ENCODE measurements around the gene ASS1.
A peak's percentile ranks its signal among the peaks of the same experiment; 100 is the strongest.

The ASS1 gene

GRCh38 chr9:130465383-130466096 lies 20.8 kb downstream of the ASS1 start:
- Histone ChIP-seq H3K4me1 (ENCODE audit: control insufficient read depth, insufficient read depth, low read length) (peaks cover 16% of the 10 kb centered on the region), H3K27ac (ENCODE audit: low read depth, low read length) (no peak overlapping the region), H3K36me3 (ENCODE audit: control insufficient read depth, insufficient read depth, low read length) (peaks cover 5% of the 10 kb centered on the region), H3K27me3 (ENCODE audit: control insufficient read depth, insufficient read depth, low read length) (no peaks in the 10 kb centered on the region), H3K9ac (ENCODE audit: low read length) (no peak overlapping the region), H3K4me3 (ENCODE audit: low read depth, low read length) (no peak overlapping the region), H3K9me3 (ENCODE audit: control insufficient read depth, insufficient read depth, low read depth, low read length) (no peaks in the 10 kb centered on the region)

- Histone ChIP-seq H3K36me3 (ENCODE audit: control insufficient read depth, insufficient read depth, low read length) (peaks cover 11% of the 10 kb centered on the region), H3K27me3 (ENCODE audit: control insufficient read depth, insufficient read depth, low read length) (no peaks in the 10 kb centered on the region), H3K9ac (ENCODE audit: low read length) (no peak overlapping the region), H3K9me3 (ENCODE audit: control insufficient read depth, insufficient read depth, low read depth, low read length) (no peaks in the 10 kb centered on the region), H3K4me3 (ENCODE audit: low read depth, low read length) (no peak overlapping the region), H3K4me1 (ENCODE audit: control insufficient read depth, insufficient read depth, low read length) (peaks cover 21% of the 10 kb centered on the region), H3K27ac (ENCODE audit: low read depth, low read length) (no peak overlapping the region)
These were observed 21.9 kb downstream of the ASS1 start for GRCh38 chr9:130466537-130467217.

GRCh38 chr9:130467316-130467715 lies 22.6 kb downstream of the ASS1 start:
- H3K36me3 ChIP-seq (ENCODE audit: control insufficient read depth, insufficient read depth, low read length) = peaks cover 11% of the 10 kb centered on the region
- H3K27ac ChIP-seq (ENCODE audit: low read depth, low read length) = no peak overlapping the region
- no peak overlapping the region for H3K9ac ChIP-seq (ENCODE audit: low read length)
- no peak overlapping the region for H3K4me3 ChIP-seq (ENCODE audit: low read depth, low read length)
- no peaks in the 10 kb centered on the region for H3K9me3 ChIP-seq (ENCODE audit: control insufficient read depth, insufficient read depth, low read depth, low read length)
- peaks cover 25% of the 10 kb centered on the region for H3K4me1 ChIP-seq (ENCODE audit: control insufficient read depth, insufficient read depth, low read length)
- no peaks in the 10 kb centered on the region for H3K27me3 ChIP-seq (ENCODE audit: control insufficient read depth, insufficient read depth, low read length)

- H3K27me3 ChIP-seq (ENCODE audit: control insufficient read depth, insufficient read depth, low read length) = no peaks in the 10 kb centered on the region
- no peak overlapping the region for H3K27ac ChIP-seq (ENCODE audit: low read depth, low read length)
- H3K4me3 ChIP-seq (ENCODE audit: low read depth, low read length) = no peak overlapping the region
- H3K36me3 ChIP-seq (ENCODE audit: control insufficient read depth, insufficient read depth, low read length) = peaks cover 11% of the 10 kb centered on the region
- peaks cover 34% of the 10 kb centered on the region for H3K4me1 ChIP-seq (ENCODE audit: control insufficient read depth, insufficient read depth, low read length)
- H3K9ac ChIP-seq (ENCODE audit: low read length) = no peak overlapping the region
- H3K9me3 ChIP-seq (ENCODE audit: control insufficient read depth, insufficient read depth, low read depth, low read length) = no peaks in the 10 kb centered on the region
These were observed 23.8 kb downstream of the ASS1 start for GRCh38 chr9:130468566-130468965.

DNA sequence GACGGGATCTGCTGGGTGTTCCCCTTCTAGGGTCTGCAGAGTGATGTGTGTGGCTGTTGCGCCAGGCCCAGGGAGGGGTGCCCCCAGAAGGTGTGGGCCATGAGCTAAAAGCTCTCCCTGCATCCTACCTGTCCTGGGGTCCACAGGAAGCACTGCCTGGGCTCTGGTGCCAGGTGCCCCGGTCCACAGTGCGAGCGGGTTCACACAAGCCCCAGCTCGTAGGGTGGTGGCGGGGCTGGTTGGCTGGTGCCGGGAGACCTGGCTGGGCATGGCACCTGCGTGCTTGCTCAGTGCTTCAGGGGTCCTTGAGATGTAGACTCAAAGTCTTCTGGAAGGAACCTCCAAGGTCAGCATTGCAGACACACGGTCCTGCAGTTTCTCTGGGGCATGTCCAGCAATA lies 25.5 kb downstream of the ASS1 start:
- Histone ChIP-seq H3K27ac (ENCODE audit: low read depth, low read length) (no peak overlapping the region), H3K27me3 (ENCODE audit: control insufficient read depth, insufficient read depth, low read length) (peaks cover 7% of the 10 kb centered on the region; the same call in 1 of the 2 replicates), H3K9me3 (ENCODE audit: control insufficient read depth, insufficient read depth, low read depth, low read length) (no peaks in the 10 kb centered on the region), H3K4me3 (ENCODE audit: low read depth, low read length) (no peak overlapping the region), H3K9ac (ENCODE audit: low read length) (no peak overlapping the region), H3K36me3 (ENCODE audit: control insufficient read depth, insufficient read depth, low read length) (peaks cover 6% of the 10 kb centered on the region; the same call in 1 of the 2 replicates), H3K4me1 (ENCODE audit: control insufficient read depth, insufficient read depth, low read length) (peaks cover 44% of the 10 kb centered on the region)

DNA sequence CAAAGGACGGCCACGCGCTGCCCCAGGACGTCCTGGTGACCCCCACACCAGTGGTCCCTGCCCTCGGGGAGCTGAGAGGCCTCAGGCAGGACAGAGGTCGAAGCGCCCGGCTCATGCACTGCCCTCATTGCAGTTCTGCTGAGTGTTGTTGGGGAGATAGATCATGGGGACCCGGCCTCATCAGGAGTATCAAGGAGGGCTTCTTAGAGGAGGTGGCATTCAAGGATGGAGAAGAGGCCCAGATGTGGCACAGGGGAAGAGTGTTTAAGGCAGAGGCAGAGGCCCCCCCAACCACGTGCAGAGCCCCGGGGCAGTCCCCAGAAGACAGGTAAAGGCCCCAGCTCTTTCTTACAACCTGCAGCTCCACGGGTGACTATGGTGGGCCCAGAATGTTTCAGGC lies 26.2 kb downstream of the ASS1 start:
- H3K27ac ChIP-seq (ENCODE audit: low read depth, low read length) = no peak overlapping the region
- no peaks in the 10 kb centered on the region for H3K9me3 ChIP-seq (ENCODE audit: control insufficient read depth, insufficient read depth, low read depth, low read length)
- H3K36me3 ChIP-seq (ENCODE audit: control insufficient read depth, insufficient read depth, low read length) = peaks cover 6% of the 10 kb centered on the region; the same call in 1 of the 2 replicates
- H3K4me1 ChIP-seq (ENCODE audit: control insufficient read depth, insufficient read depth, low read length) = peaks cover 44% of the 10 kb centered on the region
- H3K27me3 ChIP-seq (ENCODE audit: control insufficient read depth, insufficient read depth, low read length) = peaks cover 7% of the 10 kb centered on the region; the same call in 1 of the 2 replicates
- H3K9ac ChIP-seq (ENCODE audit: low read length) = no peak overlapping the region
- H3K4me3 ChIP-seq (ENCODE audit: low read depth, low read length) = no peak overlapping the region

- Histone ChIP-seq H3K27me3 (ENCODE audit: control insufficient read depth, insufficient read depth, low read length) (peaks cover 7% of the 10 kb centered on the region; the same call in 1 of the 2 replicates), H3K9me3 (ENCODE audit: control insufficient read depth, insufficient read depth, low read depth, low read length) (no peaks in the 10 kb centered on the region), H3K4me3 (ENCODE audit: low read depth, low read length) (no peak overlapping the region), H3K36me3 (ENCODE audit: control insufficient read depth, insufficient read depth, low read length) (peaks cover 6% of the 10 kb centered on the region; the same call in 1 of the 2 replicates), H3K27ac (ENCODE audit: low read depth, low read length) (peak overlapping the region; percentile 34; the same call in 1 of the 2 replicates), H3K4me1 (ENCODE audit: control insufficient read depth, insufficient read depth, low read length) (peaks cover 41% of the 10 kb centered on the region), H3K9ac (ENCODE audit: low read length) (no peak overlapping the region)
These were observed 26.8 kb downstream of the ASS1 start for GRCh38 chr9:130471411-130472183.

DNA sequence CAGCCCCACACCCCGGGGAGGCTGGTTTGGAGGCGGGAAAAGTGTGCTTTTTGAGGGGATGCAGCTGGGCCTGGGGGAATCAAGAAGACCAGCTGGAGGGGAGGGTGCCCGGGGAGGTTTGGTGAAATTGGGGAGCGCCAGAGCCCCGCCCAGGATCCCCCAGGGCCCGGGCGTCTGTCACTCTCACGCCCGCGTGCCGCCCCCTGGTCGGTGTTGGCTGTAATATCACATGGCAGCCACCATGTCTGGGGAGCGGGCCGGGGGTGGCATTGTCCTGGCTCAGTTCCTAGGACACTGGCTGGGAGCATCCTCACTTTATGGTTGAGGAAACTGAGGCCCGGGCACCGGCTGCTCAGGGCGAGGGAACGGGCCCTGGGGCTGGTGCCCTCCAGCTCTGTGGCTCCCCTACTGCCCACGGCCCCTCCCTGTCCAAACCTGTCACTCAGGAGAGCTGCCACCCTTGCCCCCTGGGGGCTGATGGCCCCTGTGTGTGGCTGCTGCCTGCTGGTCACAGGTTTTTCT lies 27.5 kb downstream of the ASS1 start:
- no peak overlapping the region for H3K9ac ChIP-seq (ENCODE audit: low read length)
- peaks cover 7% of the 10 kb centered on the region; the same call in 1 of the 2 replicates for H3K27me3 ChIP-seq (ENCODE audit: control insufficient read depth, insufficient read depth, low read length)
- no peak overlapping the region for H3K4me3 ChIP-seq (ENCODE audit: low read depth, low read length)
- no peaks in the 10 kb centered on the region for H3K9me3 ChIP-seq (ENCODE audit: control insufficient read depth, insufficient read depth, low read depth, low read length)
- H3K36me3 ChIP-seq (ENCODE audit: control insufficient read depth, insufficient read depth, low read length) = peaks cover 10% of the 10 kb centered on the region; the same call in 1 of the 2 replicates
- H3K4me1 ChIP-seq (ENCODE audit: control insufficient read depth, insufficient read depth, low read length) = peaks cover 34% of the 10 kb centered on the region
- 0 out of 2 replicates have a peak overlapping the region, but pooled peaks have one; percentile 34 for H3K27ac ChIP-seq (ENCODE audit: low read depth, low read length)

- H3K27me3 ChIP-seq (ENCODE audit: control insufficient read depth, insufficient read depth, low read length) = peaks cover 7% of the 10 kb centered on the region; the same call in 1 of the 2 replicates
- H3K36me3 ChIP-seq (ENCODE audit: control insufficient read depth, insufficient read depth, low read length) = peaks cover 13% of the 10 kb centered on the region; the same call in 1 of the 2 replicates
- H3K4me3 ChIP-seq (ENCODE audit: low read depth, low read length) = no peak overlapping the region
- peaks cover 27% of the 10 kb centered on the region for H3K4me1 ChIP-seq (ENCODE audit: control insufficient read depth, insufficient read depth, low read length)
- H3K9ac ChIP-seq (ENCODE audit: low read length) = no peak overlapping the region
- H3K27ac ChIP-seq (ENCODE audit: low read depth, low read length) = no peak overlapping the region
- no peaks in the 10 kb centered on the region for H3K9me3 ChIP-seq (ENCODE audit: control insufficient read depth, insufficient read depth, low read depth, low read length)
These were observed 28.2 kb downstream of the ASS1 start for GRCh38 chr9:130473009-130473408.

GRCh38 chr9:130473566-130473965 lies 28.8 kb downstream of the ASS1 start:
- Histone ChIP-seq H3K9me3 (ENCODE audit: control insufficient read depth, insufficient read depth, low read depth, low read length) (no peaks in the 10 kb centered on the region), H3K4me3 (ENCODE audit: low read depth, low read length) (no peak overlapping the region), H3K36me3 (ENCODE audit: control insufficient read depth, insufficient read depth, low read length) (peaks cover 13% of the 10 kb centered on the region; the same call in 1 of the 2 replicates), H3K27ac (ENCODE audit: low read depth, low read length) (no peak overlapping the region), H3K27me3 (ENCODE audit: control insufficient read depth, insufficient read depth, low read length) (peaks cover 7% of the 10 kb centered on the region; the same call in 1 of the 2 replicates), H3K9ac (ENCODE audit: low read length) (no peak overlapping the region), H3K4me1 (ENCODE audit: control insufficient read depth, insufficient read depth, low read length) (peaks cover 27% of the 10 kb centered on the region)
